Measurements from ENCODE around the gene ROBO1.

DNA sequence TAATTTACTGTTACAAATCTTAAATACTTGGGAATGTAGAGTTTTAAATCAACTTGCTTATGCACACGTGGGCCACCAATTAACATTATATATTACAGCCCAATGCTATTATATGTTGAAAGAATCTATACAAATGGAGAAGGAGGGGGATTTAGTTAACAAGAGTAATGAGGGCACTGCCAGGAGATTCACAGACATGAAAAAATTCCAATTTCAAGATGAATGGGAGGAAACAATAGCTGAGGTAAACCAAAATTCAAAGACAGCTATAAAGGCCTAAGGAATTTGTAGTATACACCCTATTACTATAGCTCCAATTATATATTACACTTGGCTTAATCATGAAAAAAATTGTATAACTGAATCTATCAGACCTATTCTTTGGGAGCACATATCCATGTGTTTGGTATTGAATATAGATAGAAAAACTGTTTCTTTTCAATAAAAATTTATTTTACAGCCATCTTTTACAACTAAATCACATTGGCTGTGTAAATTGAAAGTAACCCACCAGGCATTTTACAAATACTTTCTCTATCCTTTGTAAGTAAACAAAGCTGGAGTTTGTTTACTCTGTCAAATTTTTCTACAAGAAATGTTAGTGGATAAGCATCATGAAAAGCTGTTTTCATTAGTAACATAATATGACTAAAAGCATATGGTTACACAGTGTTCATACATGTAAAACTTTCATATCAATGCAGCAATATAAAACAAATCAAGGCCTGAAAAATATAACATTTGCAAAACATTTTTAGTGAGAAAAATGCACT is 1045.8 kb downstream of the ROBO1 start:
- TF ChIP-seq, protein P1, sequence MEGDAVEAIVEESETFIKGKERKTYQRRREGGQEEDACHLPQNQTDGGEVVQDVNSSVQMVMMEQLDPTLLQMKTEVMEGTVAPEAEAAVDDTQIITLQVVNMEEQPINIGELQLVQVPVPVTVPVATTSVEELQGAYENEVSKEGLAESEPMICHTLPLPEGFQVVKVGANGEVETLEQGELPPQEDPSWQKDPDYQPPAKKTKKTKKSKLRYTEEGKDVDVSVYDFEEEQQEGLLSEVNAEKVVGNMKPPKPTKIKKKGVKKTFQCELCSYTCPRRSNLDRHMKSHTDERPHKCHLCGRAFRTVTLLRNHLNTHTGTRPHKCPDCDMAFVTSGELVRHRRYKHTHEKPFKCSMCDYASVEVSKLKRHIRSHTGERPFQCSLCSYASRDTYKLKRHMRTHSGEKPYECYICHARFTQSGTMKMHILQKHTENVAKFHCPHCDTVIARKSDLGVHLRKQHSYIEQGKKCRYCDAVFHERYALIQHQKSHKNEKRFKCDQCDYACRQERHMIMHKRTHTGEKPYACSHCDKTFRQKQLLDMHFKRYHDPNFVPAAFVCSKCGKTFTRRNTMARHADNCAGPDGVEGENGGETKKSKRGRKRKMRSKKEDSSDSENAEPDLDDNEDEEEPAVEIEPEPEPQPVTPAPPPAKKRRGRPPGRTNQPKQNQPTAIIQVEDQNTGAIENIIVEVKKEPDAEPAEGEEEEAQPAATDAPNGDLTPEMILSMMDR (IDR thresholded peaks at IDR 0.05): no peak
- TF ChIP-seq ZFX (IDR thresholded peaks at IDR 0.05; ENCODE audit: borderline replicate concordance): no peak
